Activated T-helper 1 cell treated with anti-CD3 and anti-CD28 coated beads, Interleukin-12 subunit alpha, Interleukin-12 subunit beta, Interleukin-2, Interleukin-4 antibody, amounts not matched to agents 30 ng/mL and 10 ng/mL and 1 ng/mL, durations not matched to agents 14 hours and 24 hours and 36 hours (primary cell): ENCODE measurements around the gene MSANTD2. TPM values are rescaled to one million over a fixed set of nuclear protein-coding genes. Genes with fewer than 3 reads are reported as not detected.

ENCODE experiments used
- DNase-seq: peaks from one replicate; pipeline ENCODE4 v3.0.0; 2021; ENCODE audit warnings: low spot score
- H3K27ac Mint-ChIP-seq: one replicate; pipeline ENCODE4 v1.8.0; 2021; ENCODE audit warnings: mild to moderate bottlenecking, mixed read lengths
- H3K27me3 Mint-ChIP-seq: one replicate; pipeline ENCODE4 v1.8.0; 2022; ENCODE audit warnings: mild to moderate bottlenecking, moderate library complexity, mixed read lengths; ENCODE audit not compliant: insufficient read depth
- H3K36me3 Mint-ChIP-seq: one replicate; pipeline ENCODE4 v1.8.0; 2021; ENCODE audit warnings: low read depth, mixed read lengths
- H3K4me1 Mint-ChIP-seq: one replicate; pipeline ENCODE4 v1.8.0; 2021; ENCODE audit warnings: low read depth, mixed read lengths
- H3K4me3 Mint-ChIP-seq: one replicate; pipeline ENCODE4 v1.8.0; 2021; ENCODE audit warnings: mild to moderate bottlenecking, moderate library complexity, mixed read lengths
- H3K9me3 Mint-ChIP-seq: one replicate; pipeline ENCODE4 v1.8.0; 2021; ENCODE audit warnings: mixed read lengths
- intact Hi-C: fragments of 100-400 bp; cut with micrococcal nuclease; formaldehyde crosslinking; loops from one replicate; pipeline ENCODE4 v1.15.1; 2024
- total RNA-seq: library from RNA; stranded (reverse); gene quantifications from 2 replicates; pipeline ENCODE4 v1.2.3, GENCODE V29; 2022

The MSANTD2 gene
- total RNA-seq, 1 donor from 2014 or later, result 8.9 TPM

DNA sequence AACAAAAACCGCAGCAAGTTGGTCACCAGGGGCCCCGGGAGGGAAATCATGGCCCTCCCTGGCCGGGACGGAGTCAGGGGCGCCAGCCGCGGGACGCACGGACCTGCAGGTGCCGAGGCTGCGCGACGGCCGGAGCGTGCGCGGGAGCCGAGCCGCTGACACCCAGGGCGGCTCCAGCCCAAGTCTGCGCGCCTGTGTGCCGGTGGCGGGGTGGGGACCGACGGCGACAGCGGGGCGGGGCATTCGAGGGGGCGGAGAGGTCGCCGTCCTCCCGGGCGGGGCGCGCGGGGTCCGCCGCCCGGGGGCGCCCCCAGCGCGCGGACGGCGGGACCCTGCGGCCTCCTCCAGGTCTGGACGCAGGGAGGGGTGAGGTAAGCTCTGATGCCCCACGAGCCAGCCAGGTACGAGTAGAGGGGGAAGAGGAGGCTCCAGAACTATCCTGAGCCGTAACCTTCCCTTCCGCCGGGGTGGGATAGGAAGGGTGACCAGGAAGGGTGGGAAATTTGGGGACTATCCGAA, 38.0 kb downstream of the MSANTD2 start, which contains the start of gene ESAM:
Gene ESAM, minus strand, starts transcription at position 186 of the 519 bp plus-strand sequence. Its CDS starts 136 bp downstream, at position 50.
- H3K36me3 Mint-ChIP-seq, result peaks cover 3% of the 10 kb centered on the region
- peak within 1 kb of the TSS; percentile 79 for H3K27ac Mint-ChIP-seq
- H3K4me1 Mint-ChIP-seq, result peaks cover 19% of the 10 kb centered on the region

DNA sequence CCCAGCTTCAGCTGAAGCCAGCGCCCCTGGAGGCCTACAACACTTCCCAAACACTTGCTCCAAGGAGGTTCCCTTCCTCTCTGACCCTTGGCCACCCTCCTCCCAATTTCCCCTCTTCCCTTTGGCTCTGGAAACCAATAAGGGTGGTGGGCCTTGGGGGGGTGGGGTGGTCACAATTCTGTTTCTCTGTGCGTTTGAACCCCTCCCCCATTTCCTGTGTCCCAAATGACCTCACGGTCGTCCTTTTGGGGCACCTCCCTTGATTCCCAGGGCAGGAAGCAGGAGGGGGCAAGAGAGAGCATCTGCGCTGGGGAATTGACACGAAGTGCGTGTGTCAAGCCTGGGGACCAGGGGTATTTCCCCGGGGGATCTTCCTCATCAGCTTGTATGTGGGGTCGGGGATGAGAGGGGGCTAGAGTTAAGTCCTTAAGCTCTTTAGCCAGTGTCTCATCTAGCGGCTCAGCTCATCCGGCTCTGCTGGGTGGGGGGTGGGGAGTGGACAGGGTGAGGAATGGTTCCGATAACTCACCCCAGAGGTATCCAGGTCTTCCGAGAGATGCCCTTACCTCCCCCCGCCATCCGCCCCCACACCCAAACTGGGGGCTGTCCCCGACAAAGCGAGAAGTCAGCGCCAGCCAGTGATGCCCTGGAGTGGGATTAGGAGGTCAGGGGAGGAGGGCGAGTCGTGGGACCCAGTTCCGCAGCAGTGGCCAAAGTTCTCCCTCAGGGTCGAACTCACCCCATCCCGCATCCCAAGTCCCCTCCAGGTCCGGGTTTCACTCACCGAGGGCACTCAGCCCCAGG, 38.7 kb downstream of the MSANTD2 start:
- intact Hi-C loops, result loop anchor here (2.0 kb wide), 1 partner anchor 139 kb away; the partner anchor contains the start of gene TBRG1
- peaks cover 19% of the 10 kb centered on the region for H3K4me1 Mint-ChIP-seq
- no peaks in the 10 kb centered on the region for H3K36me3 Mint-ChIP-seq
- H3K27ac Mint-ChIP-seq, result no peak overlapping the region
- no peak for DNase-seq
- peak overlapping the region; percentile 66 for H3K4me3 Mint-ChIP-seq
- H3K9me3 Mint-ChIP-seq, result no peaks in the 10 kb centered on the region
- H3K27me3 Mint-ChIP-seq, result peaks cover 47% of the 10 kb centered on the region

More for the DNA sequence above, 38.0 kb downstream of the MSANTD2 start, which contains the start of gene ESAM:
- H3K27me3 Mint-ChIP-seq, result peaks cover 40% of the 10 kb centered on the region
- intact Hi-C loops, result loop anchor here (2.0 kb wide), 1 partner anchor 139 kb away; the partner anchor contains the start of gene TBRG1
- no peaks in the 10 kb centered on the region for H3K9me3 Mint-ChIP-seq
- peak within 1 kb of the TSS; percentile 98 for H3K4me3 Mint-ChIP-seq
- DNase-seq, result peak; percentile 64

DNA sequence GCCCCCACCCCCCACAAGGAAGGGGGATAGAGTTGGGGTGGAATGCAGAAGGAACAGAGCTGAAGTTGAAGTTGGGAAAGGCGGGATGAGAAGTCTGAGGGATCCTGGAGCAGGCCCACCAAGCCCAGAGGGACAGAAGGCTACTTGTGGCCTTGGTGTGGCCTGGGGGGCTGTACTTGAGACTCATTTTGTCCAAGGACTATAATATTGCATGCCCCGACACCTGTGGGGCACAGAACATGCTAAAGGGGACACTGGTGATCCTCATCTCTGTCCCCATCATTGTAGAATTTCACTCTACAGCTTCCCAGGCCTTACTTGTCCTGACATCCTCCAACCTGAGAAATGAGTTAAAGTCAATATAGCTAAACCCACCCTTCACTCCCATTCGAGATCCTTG, 39.4 kb downstream of the MSANTD2 start:
- Mint-ChIP-seq H3K4me3 (peak overlapping the region; percentile 45), H3K27ac (no peak overlapping the region), H3K9me3 (no peaks in the 10 kb centered on the region), H3K4me1 (peaks cover 19% of the 10 kb centered on the region), H3K27me3 (peaks cover 52% of the 10 kb centered on the region), H3K36me3 (no peaks in the 10 kb centered on the region)
- no peak for DNase-seq
- intact Hi-C loops, result no loop called here

DNA sequence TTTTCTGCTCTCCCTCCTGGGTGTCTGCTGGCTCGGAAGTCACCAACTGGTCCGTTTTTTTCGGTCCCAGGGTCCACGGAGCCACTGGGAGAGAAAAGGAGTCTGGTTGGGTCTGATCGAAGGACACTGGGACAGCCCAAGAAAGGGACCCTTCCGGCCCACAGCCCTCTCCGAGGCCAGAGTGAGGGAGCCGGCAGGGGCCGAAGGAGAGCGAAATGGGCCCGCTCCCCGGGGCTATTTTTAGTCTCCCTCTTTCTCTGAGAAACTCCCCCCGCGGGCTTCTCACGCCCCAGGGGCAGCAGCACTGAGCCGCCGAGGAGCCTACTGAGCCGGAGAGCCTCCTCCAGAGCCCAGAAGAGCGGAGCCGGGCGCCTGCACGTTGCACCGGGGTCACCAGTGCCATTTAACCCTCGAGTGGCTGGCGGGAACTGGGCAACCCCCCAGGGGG, 40.0 kb downstream of the MSANTD2 start:
- H3K36me3 Mint-ChIP-seq, result no peaks in the 10 kb centered on the region
- H3K27me3 Mint-ChIP-seq, result peaks cover 57% of the 10 kb centered on the region
- intact Hi-C loops, result no loop called here
- H3K27ac Mint-ChIP-seq, result no peak overlapping the region
- DNase-seq, result no peak
- peaks cover 19% of the 10 kb centered on the region for H3K4me1 Mint-ChIP-seq
- H3K4me3 Mint-ChIP-seq, result no peak overlapping the region
- no peaks in the 10 kb centered on the region for H3K9me3 Mint-ChIP-seq

DNA sequence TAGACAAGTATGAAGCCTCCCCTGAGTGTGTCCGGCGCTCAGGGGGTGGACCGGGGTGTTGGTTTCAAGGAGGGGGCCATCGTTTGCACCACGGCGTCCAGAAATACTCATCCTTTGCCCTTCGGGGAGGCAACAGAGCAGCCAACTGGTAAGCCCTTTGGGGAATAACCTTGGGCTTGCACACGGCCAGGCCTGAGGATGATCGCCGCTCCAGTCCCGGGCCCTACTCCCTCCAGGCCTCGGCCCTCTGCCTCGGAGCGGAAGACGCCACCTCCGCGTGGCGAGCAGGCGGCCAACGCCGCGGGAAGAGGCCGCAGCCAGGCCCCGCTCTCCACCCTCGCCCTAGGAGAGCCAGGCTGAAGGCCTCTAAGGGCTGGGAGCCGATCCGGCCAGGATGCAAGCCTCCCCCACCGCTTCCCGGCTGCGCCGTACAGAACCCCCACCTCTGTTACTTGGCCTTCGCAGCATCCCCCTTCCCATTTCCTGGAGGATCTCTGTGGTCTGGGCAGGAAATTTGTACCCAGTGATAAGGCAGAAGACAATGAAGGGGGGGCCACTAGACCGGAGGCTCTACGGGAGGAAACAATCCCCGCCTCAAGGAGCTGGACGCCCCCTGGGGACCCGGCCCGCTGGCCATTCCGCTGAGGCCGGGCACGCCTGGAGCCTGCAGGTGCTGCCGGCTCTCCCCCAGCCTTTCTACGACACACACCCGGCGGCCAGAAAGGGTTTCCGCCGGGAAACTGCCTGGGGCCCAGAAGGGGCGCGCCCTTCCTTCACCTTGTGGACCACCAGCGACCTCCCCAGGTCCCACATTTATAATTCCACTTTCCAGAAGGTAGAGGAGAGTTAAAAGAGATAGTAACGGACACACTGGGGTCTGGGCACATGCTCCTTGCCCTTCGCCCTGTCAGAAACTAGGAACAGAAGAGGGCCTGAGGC, 40.7 kb downstream of the MSANTD2 start:
- peaks cover 57% of the 10 kb centered on the region for H3K27me3 Mint-ChIP-seq
- no peaks in the 10 kb centered on the region for H3K9me3 Mint-ChIP-seq
- DNase-seq, result no peak
- H3K4me1 Mint-ChIP-seq, result peaks cover 19% of the 10 kb centered on the region
- no peaks in the 10 kb centered on the region for H3K36me3 Mint-ChIP-seq
- H3K27ac Mint-ChIP-seq, result no peak overlapping the region
- no peak overlapping the region for H3K4me3 Mint-ChIP-seq
- intact Hi-C loops, result loop anchor here (2.0 kb wide), 1 partner anchor 107 kb away; no protein-coding TSS in a partner anchor

DNA sequence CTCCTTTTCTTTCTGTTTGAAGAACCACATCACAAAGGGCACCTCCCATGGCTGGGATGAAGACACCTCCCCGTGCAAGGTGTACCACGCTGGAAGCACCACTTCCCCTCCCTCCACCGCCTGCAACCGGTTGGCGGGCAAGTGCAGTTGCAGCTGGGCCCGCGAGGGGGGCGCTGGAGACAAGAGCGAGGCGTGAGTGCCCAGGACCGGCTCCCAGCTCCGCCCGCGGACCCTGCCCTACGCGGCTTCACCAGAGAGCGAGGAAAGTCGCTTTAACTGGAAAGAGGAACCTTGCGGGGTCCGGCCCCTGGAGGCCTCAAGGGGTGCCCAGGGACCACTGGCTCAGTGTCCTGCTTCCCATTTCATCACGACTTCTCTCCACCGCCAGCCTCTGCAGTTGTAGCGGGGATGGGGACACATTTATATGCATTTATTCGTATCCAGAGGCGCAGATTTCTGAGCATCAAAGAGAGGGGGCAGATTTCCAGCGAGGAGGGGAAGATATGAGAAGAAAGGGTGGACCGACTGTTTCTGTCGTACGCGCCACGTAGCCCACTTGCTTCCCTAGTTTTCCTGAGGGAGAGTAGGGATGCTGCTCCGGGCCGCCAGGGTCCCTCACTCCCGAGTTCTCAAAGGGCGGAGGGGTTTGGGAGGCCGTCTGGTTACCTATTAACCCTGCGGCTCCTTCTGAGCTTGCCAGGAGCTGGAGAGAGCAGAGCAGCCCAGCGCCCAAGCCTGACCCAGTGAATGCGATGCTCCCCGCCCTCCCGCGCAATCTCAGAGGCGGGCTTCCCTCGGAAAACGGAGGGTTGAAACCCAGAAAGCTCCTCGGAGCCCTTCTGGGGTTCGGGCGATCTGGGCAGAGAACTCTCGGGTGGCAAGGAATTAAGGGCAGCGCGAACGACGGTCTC, 41.6 kb downstream of the MSANTD2 start:
- Mint-ChIP-seq H3K4me3 (peak overlapping the region; percentile 61), H3K36me3 (no peaks in the 10 kb centered on the region), H3K27ac (no peak overlapping the region), H3K27me3 (peaks cover 57% of the 10 kb centered on the region), H3K4me1 (peaks cover 19% of the 10 kb centered on the region), H3K9me3 (no peaks in the 10 kb centered on the region)
- peak; percentile 59 for DNase-seq
- intact Hi-C loops, result loop anchor here (1.0 to 2.0 kb wide), 4 partner anchors 12 to 108 kb away; partner anchors contain the start of genes SIAE and SPA17

DNA sequence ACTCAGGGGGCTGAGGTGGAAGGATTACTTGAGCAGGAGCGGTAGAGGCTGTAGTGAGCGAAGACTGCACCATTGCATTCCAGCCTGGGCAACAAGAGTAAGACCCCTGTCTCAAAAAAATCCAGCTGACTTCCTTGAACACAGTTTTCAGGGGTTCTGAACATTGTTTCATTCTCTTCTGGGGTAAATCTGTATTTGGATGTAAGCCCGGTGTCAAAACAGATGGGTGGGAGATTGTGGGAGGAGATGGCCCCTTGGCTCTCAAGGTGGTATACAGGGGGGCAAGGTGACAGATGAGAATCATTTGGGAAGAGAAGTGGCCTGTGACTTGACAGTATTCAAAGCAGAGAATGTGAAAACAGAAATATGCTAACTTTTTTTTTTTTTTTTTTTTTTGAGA, 42.9 kb downstream of the MSANTD2 start:
- intact Hi-C loops, result no loop called here
- no peaks in the 10 kb centered on the region for H3K36me3 Mint-ChIP-seq
- no peak overlapping the region for H3K4me3 Mint-ChIP-seq
- H3K4me1 Mint-ChIP-seq, result peaks cover 15% of the 10 kb centered on the region
- H3K27me3 Mint-ChIP-seq, result peaks cover 58% of the 10 kb centered on the region
- DNase-seq, result no peak
- H3K27ac Mint-ChIP-seq, result no peak overlapping the region
- H3K9me3 Mint-ChIP-seq, result no peaks in the 10 kb centered on the region

DNA sequence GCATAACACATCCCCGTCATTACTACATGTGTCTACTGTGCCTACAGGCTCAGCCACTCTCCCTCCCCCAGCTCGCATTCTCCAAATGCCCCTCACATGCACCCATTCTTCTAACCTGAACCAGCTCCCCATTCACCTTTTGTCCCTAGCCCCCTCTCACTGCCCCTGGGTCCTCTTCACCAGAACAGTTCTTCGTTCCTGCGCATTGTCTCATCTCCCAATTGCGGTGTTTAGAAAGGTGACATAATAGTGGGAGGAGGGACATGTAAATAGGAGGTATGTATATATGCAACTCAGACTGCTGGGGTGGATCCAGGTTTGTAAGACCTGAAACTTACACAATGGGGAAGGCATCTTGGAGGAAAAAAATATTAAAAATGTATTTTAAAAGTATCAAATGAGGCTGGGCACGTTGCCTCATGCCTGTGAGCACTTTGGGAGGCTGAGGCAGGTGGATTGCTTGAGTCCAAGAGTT, 43.4 kb downstream of the MSANTD2 start:
- no peak overlapping the region for H3K4me3 Mint-ChIP-seq
- H3K36me3 Mint-ChIP-seq, result no peaks in the 10 kb centered on the region
- peaks cover 56% of the 10 kb centered on the region for H3K27me3 Mint-ChIP-seq
- no peaks in the 10 kb centered on the region for H3K9me3 Mint-ChIP-seq
- intact Hi-C loops, result no loop called here
- H3K27ac Mint-ChIP-seq, result no peak overlapping the region
- no peak for DNase-seq
- H3K4me1 Mint-ChIP-seq, result peaks cover 14% of the 10 kb centered on the region

DNA sequence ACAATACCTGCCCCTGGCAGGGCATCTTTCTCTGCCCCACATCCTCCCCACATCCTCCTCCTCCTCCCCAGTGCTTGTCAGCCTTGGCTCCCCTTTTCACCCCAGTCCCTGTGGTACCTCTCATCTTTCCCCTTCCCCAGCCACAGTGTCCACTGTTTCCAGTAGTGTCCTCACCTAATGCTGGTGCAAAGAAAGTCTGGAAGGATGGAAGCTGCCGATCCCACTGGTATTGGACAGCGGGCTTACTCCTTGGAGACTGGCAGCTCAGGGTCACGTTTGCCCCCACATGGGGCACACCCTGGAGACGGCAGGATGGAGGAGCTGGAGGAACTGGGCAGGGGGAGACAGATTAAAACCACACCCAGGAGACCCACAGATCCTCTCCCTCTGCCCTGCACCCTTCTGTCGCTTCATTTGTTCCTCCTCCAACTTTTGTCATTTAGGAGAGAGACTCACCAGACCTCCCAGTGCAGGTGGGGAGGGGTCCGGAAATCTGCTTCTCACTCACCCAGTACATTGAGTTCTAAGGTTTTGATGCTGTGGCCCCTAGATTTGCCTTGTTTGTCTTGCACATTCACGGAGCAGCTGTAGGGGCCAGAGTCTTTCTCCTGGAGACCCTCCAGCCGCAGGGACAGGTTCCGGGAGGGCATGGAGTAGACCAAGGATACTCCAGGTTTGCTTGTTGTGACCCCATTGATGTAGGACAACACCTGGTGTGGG, 44.0 kb downstream of the MSANTD2 start:
- peaks cover 50% of the 10 kb centered on the region for H3K27me3 Mint-ChIP-seq
- no peak overlapping the region for H3K4me3 Mint-ChIP-seq
- no peak for DNase-seq
- no peak overlapping the region for H3K27ac Mint-ChIP-seq
- no peaks in the 10 kb centered on the region for H3K36me3 Mint-ChIP-seq
- peaks cover 9% of the 10 kb centered on the region for H3K4me1 Mint-ChIP-seq
- intact Hi-C loops, result no loop called here
- no peaks in the 10 kb centered on the region for H3K9me3 Mint-ChIP-seq

DNA sequence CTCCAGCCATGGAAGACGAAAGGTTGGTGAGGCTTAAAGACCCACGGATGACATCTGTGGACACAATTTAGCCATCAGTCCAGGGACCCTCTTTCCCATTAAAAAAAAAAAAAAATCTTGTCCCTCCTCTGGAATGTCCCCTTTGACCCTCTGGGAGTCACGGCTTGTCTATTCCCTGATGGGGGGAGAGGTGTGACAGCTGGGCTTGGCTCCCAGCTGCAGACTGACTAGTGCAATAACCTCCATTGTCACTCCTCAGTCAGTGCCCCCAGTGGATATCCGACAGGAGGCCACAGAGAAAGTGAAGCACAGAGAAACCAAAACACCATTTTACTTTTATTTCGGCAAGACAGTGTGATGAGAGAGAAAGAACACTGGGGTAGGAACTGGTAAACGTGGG, 45.5 kb downstream of the MSANTD2 start:
- no peaks in the 10 kb centered on the region for H3K36me3 Mint-ChIP-seq
- peaks cover 41% of the 10 kb centered on the region for H3K27me3 Mint-ChIP-seq
- DNase-seq, result no peak
- intact Hi-C loops, result no loop called here
- peaks cover 16% of the 10 kb centered on the region for H3K4me1 Mint-ChIP-seq
- no peak overlapping the region for H3K4me3 Mint-ChIP-seq
- H3K27ac Mint-ChIP-seq, result no peak overlapping the region
- H3K9me3 Mint-ChIP-seq, result no peaks in the 10 kb centered on the region

DNA sequence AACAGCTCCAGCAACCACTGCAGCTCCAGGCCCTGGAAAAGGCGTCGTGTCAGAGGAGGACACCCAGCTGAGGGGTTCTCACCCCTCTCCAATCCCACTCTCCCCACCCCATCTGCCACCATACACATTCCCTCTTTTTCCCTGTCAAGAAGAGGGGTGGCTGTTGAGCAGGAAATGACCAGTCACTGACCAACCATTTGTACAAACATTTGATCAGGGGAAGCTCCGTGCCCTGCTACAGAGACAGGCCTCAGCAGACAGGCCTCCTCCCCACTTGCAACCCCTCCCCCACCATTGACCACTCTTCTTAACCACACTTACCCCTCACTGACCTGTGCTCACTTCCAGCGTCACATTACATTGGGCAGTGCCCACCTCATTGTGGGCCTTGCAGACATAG, 45.9 kb downstream of the MSANTD2 start:
- H3K4me3 Mint-ChIP-seq, result no peak overlapping the region
- intact Hi-C loops, result no loop called here

More for the DNA sequence above, 45.9 kb downstream of the MSANTD2 start:
- no peaks in the 10 kb centered on the region for H3K36me3 Mint-ChIP-seq
- H3K4me1 Mint-ChIP-seq, result peaks cover 20% of the 10 kb centered on the region
- no peak for DNase-seq
- no peaks in the 10 kb centered on the region for H3K9me3 Mint-ChIP-seq
- H3K27me3 Mint-ChIP-seq, result peaks cover 40% of the 10 kb centered on the region
- H3K27ac Mint-ChIP-seq, result no peak overlapping the region
